HG02943 (cell line): Measurements from ENCODE around the gene AGBL4.

Experiments used
- ATAC-seq: cut with Tn5 transposase; IDR thresholded peaks from one replicate; pipeline ENCODE4 v1.9.1; 2021; ENCODE audit warnings: mild to moderate bottlenecking, low read depth, moderate library complexity; ENCODE audit not compliant: unreplicated experiment

The AGBL4 gene

GRCh38 chr1:49723662-49724061 is 300.1 kb downstream of the AGBL4 start:
- no peak for ATAC-seq

- ATAC-seq: no peak
These were observed 329.4 kb downstream of the AGBL4 start for GRCh38 chr1:49694251-49694827.

- no peak for ATAC-seq
These were observed 337.6 kb downstream of the AGBL4 start for GRCh38 chr1:49686107-49686506.

GRCh38 chr1:49677706-49678105 is 346.0 kb downstream of the AGBL4 start:
- ATAC-seq: no peak

- ATAC-seq: no peak
These were observed 372.6 kb downstream of the AGBL4 start for GRCh38 chr1:49651136-49651535.

- no peak for ATAC-seq
These were observed 393.6 kb downstream of the AGBL4 start for GRCh38 chr1:49630156-49630555.

GRCh38 chr1:49627781-49628180 is 396.0 kb downstream of the AGBL4 start:
- no peak for ATAC-seq

- ATAC-seq: no peak
These were observed 397.3 kb downstream of the AGBL4 start for GRCh38 chr1:49626472-49626871.

- ATAC-seq: no peak
These were observed 400.9 kb downstream of the AGBL4 start for GRCh38 chr1:49622877-49623276.

- ATAC-seq: no peak
These were observed 417.7 kb downstream of the AGBL4 start for GRCh38 chr1:49606082-49606481.

- no peak for ATAC-seq
These were observed 426.3 kb downstream of the AGBL4 start for GRCh38 chr1:49597436-49597835.

- ATAC-seq: no peak
These were observed 447.3 kb downstream of the AGBL4 start for GRCh38 chr1:49576327-49576901.

GRCh38 chr1:49556676-49557234 is 467.0 kb downstream of the AGBL4 start:
- no peak for ATAC-seq

GRCh38 chr1:49552101-49552500 is 471.7 kb downstream of the AGBL4 start:
- no peak for ATAC-seq

- no peak for ATAC-seq
These were observed 479.1 kb downstream of the AGBL4 start for GRCh38 chr1:49544615-49545014.

GRCh38 chr1:49541096-49541752 is 482.5 kb downstream of the AGBL4 start:
- ATAC-seq: no peak

GRCh38 chr1:49527606-49528305 is 496.0 kb downstream of the AGBL4 start:
- ATAC-seq: no peak

GRCh38 chr1:49526672-49527071 is 497.1 kb downstream of the AGBL4 start:
- ATAC-seq: no peak

- no peak for ATAC-seq
These were observed 500.0 kb downstream of the AGBL4 start for GRCh38 chr1:49523764-49524163.

GRCh38 chr1:49466961-49467360 is 556.8 kb downstream of the AGBL4 start:
- no peak for ATAC-seq

GRCh38 chr1:49465486-49466185 is 558.1 kb downstream of the AGBL4 start:
- no peak for ATAC-seq
